Sigmoid colon (tissue), 7 donors: ENCODE results near the gene MIGA2. TPM values are rescaled to one million over a fixed set of nuclear protein-coding genes. Genes with fewer than 3 reads are reported as not detected.

Source experiments
- DNase-seq: peaks from one replicate; pipeline ENCODE4 v3.0.0-alpha.2; 2019
- H3K27ac ChIP-seq, 4 donors: fragments of 200-600 bp; sonication (generic); one replicate each; pipeline ENCODE4 v1.5.1; 2016 to 2019; ENCODE audit warnings: mild to moderate bottlenecking in 1 of 4
- H3K27me3 ChIP-seq, 3 donors: fragments of 200-600 bp; sonication (generic); one replicate each; pipeline ENCODE4 v1.5.1; 2019; ENCODE audit warnings: mild to moderate bottlenecking in 1 of 3
- H3K36me3 ChIP-seq, 4 donors: fragments of 200-600 bp; sonication (generic); one replicate each; pipeline ENCODE4 v1.5.1; 2016 to 2019
- H3K4me1 ChIP-seq, 4 donors: fragments of 200-600 bp; sonication (generic); one replicate each; pipeline ENCODE4 v1.5.1; 2017 to 2019
- H3K4me3 ChIP-seq, 4 donors: fragments of 200-600 bp; sonication (generic); one replicate each; pipeline ENCODE4 v1.5.1; 2017 to 2019; ENCODE audit warnings: mild to moderate bottlenecking in 2 of 4, moderate library complexity in 1 of 4
- H3K9me3 ChIP-seq, 4 donors: fragments of 200-600 bp in 3 of 4; sonication (generic) in 3 of 4; one replicate each; pipeline versions ENCODE4 v1.5.1 to v1.6.1; 2013 to 2019
- CTCF ChIP-seq, 4 experiments: fragments of 450-650 bp in 3 of 4; fragments of 200-600 bp in 1 of 4; IDR thresholded peaks; one replicate each; pipeline ENCODE4 v1.5.1; 2016 to 2019; ENCODE audit warnings: antibody characterized with exemption in 4 of 4, mild to moderate bottlenecking in 3 of 4, moderate library complexity in 2 of 4
- EP300 ChIP-seq, 4 donors: sonication (generic); formaldehyde crosslinking; IDR thresholded peaks; one replicate each; pipeline ENCODE4 v1.6.1; 2017; ENCODE audit warnings: antibody characterized with exemption in 4 of 4
- POLR2A ChIP-seq, 2 donors: fragments of 450-650 bp; IDR thresholded peaks; one replicate each; pipeline ENCODE4 v1.6.1; 2016; ENCODE audit warnings: antibody characterized with exemption in 2 of 2, mild to moderate bottlenecking in 2 of 2, moderate library complexity in 2 of 2
- POLR2AphosphoS5 ChIP-seq, 4 donors: sonication (generic); formaldehyde crosslinking; IDR thresholded peaks; one replicate each; pipeline ENCODE4 v1.6.1; 2017; ENCODE audit warnings: antibody characterized with exemption in 4 of 4
- WGBS, 2 donors: extraction: QIAGEN DNeasy Blood & Tissue Kit; methylation state at CpG; one replicate each; pipeline ENCODE4 v1.1.7; 2013; 5-methylcytosine and 5-hydroxymethylcytosine counted together
- intact Hi-C: fragments of 100-400 bp; cut with DNase I; formaldehyde crosslinking; loops from one replicate; pipeline ENCODE4 v1.15.1; 2023
- polyA plus RNA-seq, 3 donors: library from polyadenylated mRNA; stranded (reverse); fragments of 200-250 nt; gene quantifications; one replicate each; pipeline ENCODE4 v1.2.3, GENCODE V29; 2013
- total RNA-seq, 4 donors: library from RNA; depleted of rRNA; stranded (reverse); fragments of >200 nt; gene quantifications; one replicate each; pipeline ENCODE4 v1.1.0, GENCODE V29; 2016
- donor health status: healthy with polysubstance abuse.
- donor health status: Bipolar disorder and iron deficiency.
- donor health status: healthy.

Gene MIGA2
- total and polyA plus RNA-seq, 7 donors: 8.4 to 44.3 (median 21.4) TPM

DNA sequence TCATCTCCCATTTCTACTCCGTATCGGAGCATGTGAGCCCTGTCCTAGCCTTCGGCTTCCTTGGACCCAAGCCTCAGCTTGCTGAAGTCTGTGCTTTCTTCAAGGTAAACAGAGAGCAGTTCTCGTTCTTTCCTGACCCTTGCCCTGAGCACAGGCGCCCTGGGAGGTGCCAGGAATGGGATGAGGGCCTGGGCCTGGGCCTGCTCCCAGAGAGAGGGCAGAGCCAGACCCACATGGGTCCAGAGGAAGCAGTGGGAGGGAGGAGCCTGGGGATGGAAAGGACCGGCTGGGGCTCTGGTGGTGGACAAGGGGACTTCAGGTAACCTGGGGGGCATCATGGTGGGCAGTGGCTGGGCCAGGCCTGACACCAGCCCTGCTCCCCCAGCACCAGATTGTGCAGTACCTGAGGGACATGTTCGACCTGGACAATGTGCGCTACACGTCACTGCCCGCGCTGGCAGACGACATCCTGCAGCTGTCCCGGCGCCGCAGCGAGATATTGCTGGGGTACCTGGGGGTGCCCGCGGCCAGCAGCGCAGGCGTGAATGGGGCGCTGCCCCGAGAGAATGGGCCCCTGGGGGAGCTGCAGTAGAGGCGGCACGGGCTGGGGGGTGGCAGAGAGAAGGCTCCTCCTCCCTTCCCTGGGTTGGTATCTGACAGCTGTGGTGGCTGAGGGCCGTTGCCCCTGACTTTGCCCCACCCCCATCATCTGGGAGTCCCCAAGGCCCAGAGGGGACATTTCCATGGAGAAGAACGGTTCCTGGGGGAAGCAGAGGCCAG is 33.6 kb downstream of the MIGA2 start:
- intact Hi-C loops: no loop called here
- 82 to 83% methylated on average over 26 of the region's 26 CpGs for WGBS, 2 donors

GRCh38 chr9:129070696-129071525 is 34.5 kb downstream of the MIGA2 start:
- Histone ChIP-seq H3K27ac (no peak overlapping the region), H3K9me3 (no peaks in the 10 kb centered on the region), H3K36me3 (peaks cover 9 to 49% (median 20%) of the 10 kb centered on the region in 4 donors), H3K27me3 (no peaks in the 10 kb centered on the region), H3K4me1 (no peaks in the 10 kb centered on the region), H3K4me3 (no peak overlapping the region)
- DNase-seq: no peak
- TF ChIP-seq EP300 (IDR thresholded peaks at IDR 0.05) (no peak), POLR2AphosphoS5 (IDR thresholded peaks at IDR 0.05) (no peak), POLR2A (IDR thresholded peaks at IDR 0.05) (no peak), CTCF (IDR thresholded peaks at IDR 0.05) (no peak)
- intact Hi-C loops: no loop called here
- 80 to 86% methylated on average over 21 of the region's 21 CpGs for WGBS, 2 donors

More for the DNA sequence above, 33.6 kb downstream of the MIGA2 start:
- no peaks in the 10 kb centered on the region for H3K27me3 ChIP-seq
- DNase-seq: no peak
- H3K9me3 ChIP-seq: no peaks in the 10 kb centered on the region
- H3K27ac ChIP-seq: no peak overlapping the region
- no peak overlapping the region for H3K4me3 ChIP-seq
- no peaks in the 10 kb centered on the region for H3K4me1 ChIP-seq
- peaks cover 9 to 58% (median 26%) of the 10 kb centered on the region in 4 donors for H3K36me3 ChIP-seq
- TF ChIP-seq EP300 (IDR thresholded peaks at IDR 0.05): no peak
- TF ChIP-seq POLR2A (IDR thresholded peaks at IDR 0.05): no peak
- no peak for TF ChIP-seq CTCF (IDR thresholded peaks at IDR 0.05)
- no peak for TF ChIP-seq POLR2AphosphoS5 (IDR thresholded peaks at IDR 0.05)

DNA sequence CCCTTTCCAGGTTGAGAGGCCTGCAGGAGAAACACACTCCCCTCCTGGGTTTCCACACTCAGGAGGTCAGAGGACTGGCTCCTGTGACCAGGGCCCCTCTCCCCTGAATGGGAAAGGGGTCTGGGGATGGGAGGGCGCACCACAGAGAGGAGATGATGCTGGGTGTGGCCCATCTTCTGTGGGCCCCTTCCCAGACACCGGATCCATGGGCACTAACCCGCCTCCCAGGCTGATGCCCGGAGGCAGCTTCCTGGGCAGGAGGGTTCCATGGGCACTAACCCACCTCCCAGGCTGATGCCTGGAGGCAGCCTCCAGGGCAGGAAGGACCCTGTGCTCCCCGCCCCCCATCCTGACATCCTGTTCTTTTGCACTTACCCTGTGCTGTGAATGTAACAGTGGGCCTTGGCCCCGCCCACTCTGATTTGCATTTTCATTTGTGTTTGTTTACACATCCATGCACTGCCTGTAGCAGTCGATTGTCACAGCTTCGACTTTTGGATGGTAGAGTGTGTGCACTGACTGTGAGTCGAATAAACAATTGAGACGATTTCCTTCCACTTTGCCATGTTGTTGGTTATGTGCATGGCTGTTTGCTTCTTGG is 35.2 kb downstream of the MIGA2 start:
- Histone ChIP-seq H3K27ac (no peak overlapping the region), H3K27me3 (no peaks in the 10 kb centered on the region), H3K36me3 (peaks cover 9 to 45% (median 17%) of the 10 kb centered on the region in 4 donors), H3K9me3 (no peaks in the 10 kb centered on the region), H3K4me3 (no peak overlapping the region), H3K4me1 (no peaks in the 10 kb centered on the region)
- intact Hi-C loops: no loop called here
- 68 to 71% methylated on average over 10 of the region's 10 CpGs for WGBS, 2 donors
- DNase-seq: no peak
- TF ChIP-seq POLR2AphosphoS5 (IDR thresholded peaks at IDR 0.05) (no peak), POLR2A (IDR thresholded peaks at IDR 0.05) (no peak), EP300 (IDR thresholded peaks at IDR 0.05) (no peak), CTCF (IDR thresholded peaks at IDR 0.05) (no peak)

GRCh38 chr9:129072171-129072570 is 35.7 kb downstream of the MIGA2 start:
- Histone ChIP-seq H3K36me3 (peaks cover 9 to 43% (median 17%) of the 10 kb centered on the region in 4 donors), H3K4me1 (no peaks in the 10 kb centered on the region), H3K9me3 (no peaks in the 10 kb centered on the region), H3K27ac (no peak overlapping the region), H3K4me3 (no peak overlapping the region), H3K27me3 (no peaks in the 10 kb centered on the region)
- WGBS, 2 donors: 68 to 77% methylated on average over 9 of the region's 9 CpGs
- intact Hi-C loops: no loop called here
- no peak for TF ChIP-seq POLR2AphosphoS5 (IDR thresholded peaks at IDR 0.05)
- TF ChIP-seq EP300 (IDR thresholded peaks at IDR 0.05): no peak
- TF ChIP-seq POLR2A (IDR thresholded peaks at IDR 0.05): no peak
- TF ChIP-seq CTCF (IDR thresholded peaks at IDR 0.05): no peak
- DNase-seq: no peak
